ENCODE data around the gene XCR1.

DNA sequence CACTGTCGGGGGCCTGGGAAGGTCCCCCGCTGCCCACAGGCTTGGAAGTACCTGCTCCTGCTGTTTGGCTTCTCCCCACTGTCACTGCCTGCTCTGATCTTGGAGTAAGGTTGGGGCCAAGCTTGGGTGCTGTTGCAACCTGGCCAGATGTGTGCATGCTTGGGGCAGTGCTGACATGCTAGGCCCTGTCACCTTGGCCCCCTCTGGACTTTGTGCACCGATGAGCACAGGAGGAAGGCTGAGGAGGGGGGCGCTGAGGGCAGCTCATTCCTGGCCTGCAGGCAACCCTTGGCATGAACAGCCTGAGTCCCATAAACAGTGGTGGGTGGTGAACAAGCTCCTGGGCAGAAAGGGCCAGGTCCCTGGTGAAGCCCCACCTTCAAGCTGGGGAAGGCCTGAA, 4.0 kb upstream of the XCR1 start:
- TF ChIP-seq, protein P1, sequence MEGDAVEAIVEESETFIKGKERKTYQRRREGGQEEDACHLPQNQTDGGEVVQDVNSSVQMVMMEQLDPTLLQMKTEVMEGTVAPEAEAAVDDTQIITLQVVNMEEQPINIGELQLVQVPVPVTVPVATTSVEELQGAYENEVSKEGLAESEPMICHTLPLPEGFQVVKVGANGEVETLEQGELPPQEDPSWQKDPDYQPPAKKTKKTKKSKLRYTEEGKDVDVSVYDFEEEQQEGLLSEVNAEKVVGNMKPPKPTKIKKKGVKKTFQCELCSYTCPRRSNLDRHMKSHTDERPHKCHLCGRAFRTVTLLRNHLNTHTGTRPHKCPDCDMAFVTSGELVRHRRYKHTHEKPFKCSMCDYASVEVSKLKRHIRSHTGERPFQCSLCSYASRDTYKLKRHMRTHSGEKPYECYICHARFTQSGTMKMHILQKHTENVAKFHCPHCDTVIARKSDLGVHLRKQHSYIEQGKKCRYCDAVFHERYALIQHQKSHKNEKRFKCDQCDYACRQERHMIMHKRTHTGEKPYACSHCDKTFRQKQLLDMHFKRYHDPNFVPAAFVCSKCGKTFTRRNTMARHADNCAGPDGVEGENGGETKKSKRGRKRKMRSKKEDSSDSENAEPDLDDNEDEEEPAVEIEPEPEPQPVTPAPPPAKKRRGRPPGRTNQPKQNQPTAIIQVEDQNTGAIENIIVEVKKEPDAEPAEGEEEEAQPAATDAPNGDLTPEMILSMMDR (IDR thresholded peaks at IDR 0.05; ENCODE audit: insufficient read depth, low read length, poor library complexity, severe bottlenecking) = no peak
- TF ChIP-seq EZH2phosphoT487 (conservative IDR thresholded peaks at IDR 0.05; ENCODE audit: low read length) = no peak

Data from SU-DHL-6 (cell line).